Panc1 (cell line): Measurements from ENCODE around the gene IL36RN. TPM values are rescaled to one million over a fixed set of nuclear protein-coding genes. Genes with fewer than 3 reads are reported as not detected.

Source experiments
- ATAC-seq: fragments of 200-7000 bp; cut with Tn5 transposase; 2 replicates; pipeline ENCODE4 v1.9.1; 2020; ENCODE audit warnings: mild to moderate bottlenecking, moderate library complexity
- BruUV-seq: library from RNA; stranded (reverse); fragments of 400-500 nt; replicated peaks from 2 replicates; lab custom pipeline; 2021; lab: Mats Ljungman, UMichigan
- CTCF ChIA-PET: fragments of 300-600 bp; sonication (Branson Sonifier 250); formaldehyde crosslinking; loops from one replicate; lab custom pipeline; 2022; ENCODE audit warnings: antibody characterized with exemption; lab: Charles Lee
- POLR2A ChIA-PET: fragments of 300-600 bp; sonication (Branson Sonifier 250); formaldehyde crosslinking; loops from one replicate; lab custom pipeline; 2022; ENCODE audit warnings: antibody characterized with exemption; lab: Charles Lee
- DNase-seq: peaks from one replicate; pipeline ENCODE4 v3.0.0-alpha.2; 2010; ENCODE audit warnings: low read depth, low spot score
- H3K27ac ChIP-seq: 2 replicates; pipeline ENCODE4 v1.5.1; 2011; ENCODE audit warnings: mild to moderate bottlenecking, low read length, inconsistent platforms
- H3K27me3 ChIP-seq: fragments of 200-500 bp; sonication (Bioruptor generic); 2 replicates; pipeline ENCODE4 v1.6.0; 2014; ENCODE audit warnings: low read length, inconsistent platforms; ENCODE audit not compliant: control insufficient read depth, insufficient read depth
- H3K36me3 ChIP-seq: fragments of 200-500 bp; sonication (Bioruptor generic); 2 replicates; pipeline ENCODE4 v1.5.1; 2014; ENCODE audit warnings: inconsistent platforms, mild to moderate bottlenecking, low read length, moderate library complexity; ENCODE audit not compliant: control insufficient read depth, insufficient read depth
- H3K4me1 ChIP-seq: 2 replicates; pipeline ENCODE4 v1.5.1; 2011; ENCODE audit warnings: inconsistent platforms, mild to moderate bottlenecking, low read length, moderate library complexity; ENCODE audit not compliant: control insufficient read depth, insufficient read depth
- H3K4me3 ChIP-seq, 2 experiments: 2 replicates each; pipeline ENCODE4 v1.5.1; 2011 to 2012; ENCODE audit warnings: low read depth in 2 of 2, low read length in 2 of 2, mild to moderate bottlenecking in 2 of 2, inconsistent platforms in 1 of 2, moderate library complexity in 1 of 2
- H3K9me3 ChIP-seq: fragments of 200-500 bp; sonication (Bioruptor generic); 2 replicates; pipeline ENCODE4 v1.5.1; 2014; ENCODE audit warnings: low read depth, mild to moderate bottlenecking, inconsistent platforms, low read length, moderate library complexity; ENCODE audit not compliant: control insufficient read depth, insufficient read depth
- POLR2AphosphoS5 ChIP-seq: IDR thresholded peaks from 2 replicates; pipeline ENCODE4 v1.6.1; 2012; ENCODE audit warnings: mild to moderate bottlenecking, low read depth, low read length, moderate library complexity
- REST ChIP-seq, 2 experiments: IDR thresholded peaks; 2 replicates each; pipeline ENCODE4 v1.6.1; 2011 to 2012; ENCODE audit warnings: low read depth in 2 of 2, control low read depth in 1 of 2, low read length in 1 of 2, mild to moderate bottlenecking in 1 of 2, moderate library complexity in 1 of 2; ENCODE audit not compliant: insufficient read depth in 1 of 2
- SIN3A ChIP-seq: IDR thresholded peaks from 2 replicates; pipeline ENCODE4 v1.6.1; 2012; ENCODE audit warnings: low read depth, mild to moderate bottlenecking, low read length, moderate library complexity, borderline replicate concordance; ENCODE audit not compliant: insufficient read depth
- in situ Hi-C: cut with HindIII; loops from 2 replicates; pipeline ENCODE4 v1.10.0; 2016; ENCODE audit warnings: low sequenced_read_pairs, low pct_unique_long_range_greater_than_20kb
- intact Hi-C: fragments of 100-400 bp; cut with micrococcal nuclease; formaldehyde crosslinking; loops from one replicate; pipeline ENCODE4 v1.10.0; 2022; ENCODE audit not compliant: unreplicated experiment
- total RNA-seq: library from RNA; stranded (reverse); gene quantifications from one replicate; pipeline ENCODE4 v1.2.1, GENCODE V29; 2021; ENCODE audit not compliant: unreplicated experiment
- TF ChIP-seq, protein P1 (sequence below): fragments of 450-650 bp; IDR thresholded peaks from 2 replicates; pipeline ENCODE4 v1.5.1; 2017; ENCODE audit warnings: mild to moderate bottlenecking

The IL36RN gene
- total RNA-seq, 1 experiment from 2014 or later, result not detected

GRCh38 chr2:113084249-113085000, 25.4 kb downstream of the IL36RN start:
- in situ Hi-C loops, result no loop called here
- no peak for ATAC-seq
- Histone ChIP-seq H3K27ac (no peak overlapping the region), H3K36me3 (no peaks in the 10 kb centered on the region), H3K4me1 (no peaks in the 10 kb centered on the region), H3K4me3 (no peak overlapping the region), H3K27me3 (peaks cover 16% of the 10 kb centered on the region), H3K9me3 (no peaks in the 10 kb centered on the region)
- TF ChIP-seq, protein P1, sequence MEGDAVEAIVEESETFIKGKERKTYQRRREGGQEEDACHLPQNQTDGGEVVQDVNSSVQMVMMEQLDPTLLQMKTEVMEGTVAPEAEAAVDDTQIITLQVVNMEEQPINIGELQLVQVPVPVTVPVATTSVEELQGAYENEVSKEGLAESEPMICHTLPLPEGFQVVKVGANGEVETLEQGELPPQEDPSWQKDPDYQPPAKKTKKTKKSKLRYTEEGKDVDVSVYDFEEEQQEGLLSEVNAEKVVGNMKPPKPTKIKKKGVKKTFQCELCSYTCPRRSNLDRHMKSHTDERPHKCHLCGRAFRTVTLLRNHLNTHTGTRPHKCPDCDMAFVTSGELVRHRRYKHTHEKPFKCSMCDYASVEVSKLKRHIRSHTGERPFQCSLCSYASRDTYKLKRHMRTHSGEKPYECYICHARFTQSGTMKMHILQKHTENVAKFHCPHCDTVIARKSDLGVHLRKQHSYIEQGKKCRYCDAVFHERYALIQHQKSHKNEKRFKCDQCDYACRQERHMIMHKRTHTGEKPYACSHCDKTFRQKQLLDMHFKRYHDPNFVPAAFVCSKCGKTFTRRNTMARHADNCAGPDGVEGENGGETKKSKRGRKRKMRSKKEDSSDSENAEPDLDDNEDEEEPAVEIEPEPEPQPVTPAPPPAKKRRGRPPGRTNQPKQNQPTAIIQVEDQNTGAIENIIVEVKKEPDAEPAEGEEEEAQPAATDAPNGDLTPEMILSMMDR, result peak; percentile 58
- no peak for TF ChIP-seq SIN3A
- TF ChIP-seq REST (IDR thresholded peaks at IDR 0.05; ENCODE audit: insufficient read depth in 1 of 2, low read depth in 2 of 2, low read length in 1 of 2), result no peak
- BruUV-seq, result no TSS peak
- ChIA-PET POLR2A (no interaction called here), CTCF (no interaction called here)
- DNase-seq, result no peak
- intact Hi-C loops, result loop anchor here (5.0 kb wide), 1 partner anchor 118 kb away; no protein-coding TSS in a partner anchor

- ChIA-PET POLR2A (no interaction called here), CTCF (no interaction called here)
- peaks cover 18% of the 10 kb centered on the region for H3K27me3 ChIP-seq
- H3K36me3 ChIP-seq, result no peaks in the 10 kb centered on the region
- H3K4me1 ChIP-seq, result no peaks in the 10 kb centered on the region
- BruUV-seq, result no TSS peak
- ATAC-seq (no peak), DNase-seq (no peak)
- H3K9me3 ChIP-seq, result no peaks in the 10 kb centered on the region
- no peak overlapping the region for H3K4me3 ChIP-seq
- in situ Hi-C loops, result no loop called here
- H3K27ac ChIP-seq, result no peak overlapping the region
- intact Hi-C loops, result no loop called here
- no peak for TF ChIP-seq REST (IDR thresholded peaks at IDR 0.05; ENCODE audit: insufficient read depth in 1 of 2, low read depth in 2 of 2, low read length in 1 of 2)
- no peak for TF ChIP-seq POLR2AphosphoS5
These were observed 26.5 kb downstream of the IL36RN start for GRCh38 chr2:113085542-113085941.
